GM12878 (cell line): ENCODE results near the gene SCAMP5. TPM values are rescaled to one million over a fixed set of nuclear protein-coding genes. Genes with fewer than 3 reads are reported as not detected.

Experiments
- ATAC-seq: fragments of 200-7000 bp; cut with Tn5 transposase; 3 replicates; pipeline ENCODE4 v1.9.1; 2020; ENCODE audit warnings: mild to moderate bottlenecking, moderate library complexity
- BruUV-seq: library from RNA; stranded (reverse); fragments of 400-500 nt; replicated peaks from 2 replicates; lab custom pipeline; 2021; lab: Mats Ljungman, UMichigan
- CTCF ChIA-PET: fragments of 300-600 bp; sonication (Branson Sonifier 250); formaldehyde crosslinking; extraction: SDS; loops from one replicate; lab custom pipeline; 2021; ENCODE audit warnings: inconsistent platforms; lab: Yijun Ruan, JAX
- POLR2A ChIA-PET: fragments of 350-600 bp; formaldehyde crosslinking; extraction: SDS; loops from one replicate; lab custom pipeline; 2021; ENCODE audit warnings: inconsistent platforms; lab: Charles Lee
- RAD21 ChIA-PET: fragments of 300-600 bp; sonication (Branson Sonifier 250); formaldehyde crosslinking; loops from one replicate; lab custom pipeline; 2023; ENCODE audit warnings: antibody characterized with exemption; ENCODE audit not compliant: unreplicated experiment; lab: Charles Lee
- SMC1A ChIA-PET: fragments of 300-600 bp; sonication (Branson Sonifier 250); formaldehyde crosslinking; loops from one replicate; lab custom pipeline; 2023; ENCODE audit not compliant: unreplicated experiment, uncharacterized antibody; lab: Charles Lee
- DNase-seq: peaks from one replicate; pipeline ENCODE4 v3.0.0-alpha.2; 2011; ENCODE audit warnings: low read depth, low spot score
- FAIRE-seq: peaks from 3 replicates; lab custom pipeline; 2011; peaks lifted over from hg19 to GRCh38; lab: Jason Lieb, UNC
- H2AFZ ChIP-seq: 2 replicates; pipeline ENCODE4 v1.6.0; 2011; ENCODE audit warnings: low read depth, low read length, control low read depth; ENCODE audit not compliant: control insufficient read depth
- H3K27ac ChIP-seq: 2 replicates; pipeline ENCODE4 v1.5.1; 2011; ENCODE audit warnings: control low read depth; ENCODE audit not compliant: control insufficient read depth, insufficient read depth
- H3K27me3 ChIP-seq, 2 experiments: replicated peaks in 1 of 2; 2 replicates each; pipeline versions ENCODE4 v1.6.0 to v1.6.1; 2011; ENCODE audit warnings: low read length in 1 of 2; ENCODE audit not compliant: control insufficient read depth in 2 of 2, insufficient read depth in 2 of 2
- H3K36me3 ChIP-seq, 2 experiments: 2 replicates each; pipeline ENCODE4 v1.5.1; 2011; ENCODE audit warnings: low read length in 1 of 2; ENCODE audit not compliant: control insufficient read depth in 2 of 2, insufficient read depth in 2 of 2
- H3K4me1 ChIP-seq: 2 replicates; pipeline ENCODE4 v1.6.1; 2011; ENCODE audit warnings: mild to moderate bottlenecking, low read length, moderate library complexity, mixed read lengths; ENCODE audit not compliant: control insufficient read depth, insufficient read depth
- H3K4me2 ChIP-seq: 2 replicates; pipeline ENCODE4 v1.6.0; 2011; ENCODE audit warnings: control low read depth; ENCODE audit not compliant: control insufficient read depth, insufficient read depth
- H3K4me3 ChIP-seq: fragments of 200-600 bp; sonication (generic); 2 replicates; pipeline ENCODE4 v1.5.1; 2016
- H3K79me2 ChIP-seq: 2 replicates; pipeline ENCODE4 v1.6.0; 2011; ENCODE audit warnings: low read length; ENCODE audit not compliant: control insufficient read depth, insufficient read depth
- H3K9ac ChIP-seq: 2 replicates; pipeline ENCODE4 v1.8.0; 2011; ENCODE audit warnings: low read length, control low read depth, mixed read lengths; ENCODE audit not compliant: control insufficient read depth, insufficient read depth
- H3K9me3 ChIP-seq: replicated peaks from 3 replicates; pipeline ENCODE4 v1.5.1; 2011; ENCODE audit warnings: mild to moderate bottlenecking, low read length; ENCODE audit not compliant: control insufficient read depth, insufficient read depth
- H4K20me1 ChIP-seq: 2 replicates; pipeline ENCODE4 v1.6.0; 2011; ENCODE audit not compliant: control insufficient read depth, insufficient read depth
- BACH1 ChIP-seq: fragments of 450-650 bp; IDR thresholded peaks from 2 replicates; pipeline ENCODE4 v1.6.1; 2017; ENCODE audit warnings: mild to moderate bottlenecking, borderline replicate concordance
- BHLHE40 ChIP-seq, 2 experiments: fragments of 450-650 bp in 1 of 2; IDR thresholded peaks; 2 replicates each; pipeline ENCODE4 v1.6.1; 2011 to 2017; ENCODE audit warnings: low read depth in 2 of 2, borderline replicate concordance in 1 of 2, improper control_type of control experiment in 1 of 2, low read length in 1 of 2, mild to moderate bottlenecking in 1 of 2
- E2F4 ChIP-seq: IDR thresholded peaks from 2 replicates; pipeline ENCODE4 v1.6.1; 2012; ENCODE audit warnings: low read depth, low read length, improper control_type of control experiment
- EED ChIP-seq: sonication (generic); IDR thresholded peaks from 2 replicates; pipeline ENCODE4 v1.6.1; 2016; ENCODE audit warnings: antibody characterized with exemption, low read depth
- FOXK2 ChIP-seq: fragments of 450-650 bp; IDR thresholded peaks from 2 replicates; pipeline ENCODE4 v1.6.1; 2017; ENCODE audit warnings: mild to moderate bottlenecking, moderate library complexity
- HDAC2 ChIP-seq: fragments of 200-600 bp; sonication (generic); IDR thresholded peaks from 2 replicates; pipeline ENCODE4 v1.6.1; 2017
- JUNB ChIP-seq: IDR thresholded peaks from 2 replicates; pipeline ENCODE4 v1.6.1; 2016; ENCODE audit warnings: antibody characterized with exemption, mild to moderate bottlenecking
- MXI1 ChIP-seq: fragments of 150-350 bp; IDR thresholded peaks from 2 replicates; pipeline ENCODE4 v1.6.1; 2011; ENCODE audit warnings: low read depth, mild to moderate bottlenecking, inconsistent platforms, low read length, improper control_type of control experiment
- NFXL1 ChIP-seq: fragments of 450-650 bp; IDR thresholded peaks from 2 replicates; pipeline ENCODE4 v1.6.1; 2017; ENCODE audit warnings: antibody characterized with exemption, mild to moderate bottlenecking, borderline replicate concordance
- NR2F1 ChIP-seq: fragments of 450-650 bp; conservative IDR thresholded peaks from 2 replicates; pipeline ENCODE4 v1.6.1; 2017; ENCODE audit warnings: mild to moderate bottlenecking
- RAD51 ChIP-seq: fragments of 450-650 bp; IDR thresholded peaks from 2 replicates; pipeline ENCODE4 v1.6.1; 2016; ENCODE audit warnings: moderate library complexity, mild to moderate bottlenecking, inconsistent platforms
- RELA ChIP-seq: fragments of 450-650 bp; IDR thresholded peaks from 2 replicates; pipeline ENCODE4 v1.8.0; 2014; ENCODE audit warnings: borderline replicate concordance; ENCODE audit not compliant: partially characterized antibody
- SMAD1 ChIP-seq: fragments of 450-650 bp; IDR thresholded peaks from 2 replicates; pipeline ENCODE4 v1.6.1; 2018; ENCODE audit warnings: mild to moderate bottlenecking, low read depth; ENCODE audit not compliant: partially characterized antibody
- WRNIP1 ChIP-seq: IDR thresholded peaks from 2 replicates; pipeline ENCODE4 v1.6.1; 2011; ENCODE audit warnings: low read depth, low read length, improper control_type of control experiment, borderline replicate concordance
- ZNF217 ChIP-seq: fragments of 450-650 bp; IDR thresholded peaks from 2 replicates; pipeline ENCODE4 v1.6.1; 2017; ENCODE audit warnings: antibody characterized with exemption, mild to moderate bottlenecking
- in situ Hi-C: fragments of 300-500 bp; cut with MboI; formaldehyde crosslinking; loops from 9 replicates; pipeline ENCODE4 v1.14.3; 2018; ENCODE audit warnings: mixed read lengths
- intact Hi-C: fragments of 100-400 bp; cut with micrococcal nuclease; formaldehyde crosslinking; loops from one replicate; pipeline ENCODE4 v1.14.2; 2022; ENCODE audit not compliant: unreplicated experiment
- polyA plus RNA-seq, 11 experiments: library from polyadenylated mRNA; depleted of rRNA in 4 of 11; unstranded in 6 of 11; stranded (reverse) in 5 of 11; fragments of >200 nt; fragmentation: Nextera tagmentation in 4 of 11; fragmentation: Illumina TruSeq in 1 of 11; extraction: Ambion mirVana in 4 of 11; extraction: Trizol in 1 of 11; gene quantifications; 1 replicate in 1 of 11; 2 replicates in 10 of 11; pipeline versions ENCODE4 v1.2.1 to v1.2.3, GENCODE V29; 2011 to 2016; ENCODE audit warnings: inconsistent platforms in 2 of 11, missing spikeins in 2 of 11, low read depth in 1 of 11
- total RNA-seq, 4 experiments: library from RNA; depleted of rRNA in 3 of 4; stranded (reverse); fragments of >200 nt in 3 of 4; fragmentation: Illumina TruSeq in 1 of 4; extraction: Trizol in 1 of 4; gene quantifications; 2 replicates each; pipeline versions ENCODE4 v1.2.1 to v1.2.3, GENCODE V29; 2013 to 2021
- TF ChIP-seq, protein P1 (sequence below): IDR thresholded peaks from 2 replicates; pipeline ENCODE4 v1.6.1; 2012; ENCODE audit warnings: low read length, inconsistent platforms
- TF ChIP-seq, protein P2 (sequence below): fragments of 450-650 bp; IDR thresholded peaks from 2 replicates; pipeline ENCODE4 v1.6.1; 2017; ENCODE audit warnings: low read depth, mild to moderate bottlenecking, moderate library complexity
- TF ChIP-seq, protein P3 (sequence below): IDR thresholded peaks from 2 replicates; pipeline ENCODE4 v1.6.1; 2012; ENCODE audit warnings: mild to moderate bottlenecking, low read depth, low read length

Gene SCAMP5
- total and polyA plus RNA-seq, 10 of the 15 experiments (the other 5 are each of a cell fraction or from before 2014, with no cell fraction given): 1.6 to 41.6 (median 16.9) TPM

DNA sequence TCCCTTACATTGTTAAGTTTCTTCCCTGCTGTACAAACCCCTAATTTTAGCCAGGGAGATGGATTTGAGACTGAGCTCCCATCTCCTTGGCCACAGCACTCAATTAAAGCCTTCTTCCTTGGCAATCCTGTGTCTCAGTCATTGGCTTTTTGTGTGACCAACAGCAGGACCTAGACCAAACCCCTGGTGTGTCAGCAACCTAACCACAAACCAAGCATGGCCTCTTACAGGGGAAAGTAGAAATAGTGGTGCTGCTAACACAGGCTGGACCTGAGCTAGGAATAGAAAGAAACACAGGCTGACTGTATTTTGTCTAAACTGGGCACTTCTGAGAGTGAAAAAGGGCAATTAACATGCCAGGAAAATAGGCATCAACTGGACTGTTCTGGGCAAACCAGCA lies 65.9 kb downstream of the SCAMP5 start:
- FAIRE-seq: peak; percentile 56
- ATAC-seq: peak; percentile 90
- ChIA-PET POLR2A (interaction anchor here (0.8 to 1.9 kb wide), 4 partner anchors 17 to 140 kb away, joined by 3 to 6 read pairs (median 4); partner anchors contain the start of gene C15orf39), CTCF (interaction anchor here (1.1 to 2.3 kb wide), 4 partner anchors 11 to 69 kb away, joined by 3 to 9 read pairs (median 4); no protein-coding TSS in a partner anchor), SMC1A (interaction anchor here (0.6 to 1.4 kb wide), 6 partner anchors 8 to 143 kb away, joined by 3 to 4 read pairs (median 3); no protein-coding TSS in a partner anchor), RAD21 (interaction anchor here (0.6 to 1.8 kb wide), 7 partner anchors 9 to 46 kb away, joined by 3 to 15 read pairs (median 3); no protein-coding TSS in a partner anchor)
- peaks cover 35% of the 10 kb centered on the region for H3K4me1 ChIP-seq
- H3K4me3 ChIP-seq: no peak overlapping the region
- peak overlapping the region; percentile 48; the same call in 1 of the 2 replicates for H3K9ac ChIP-seq
- BruUV-seq: no TSS peak
- intact Hi-C loops (no loop called here), in situ Hi-C loops (no loop called here)
- H3K36me3 ChIP-seq: no peaks in the 10 kb centered on the region; a peak in 1 of 4 replicates
- DNase-seq: peak; percentile 66
- H3K79me2 ChIP-seq: no peaks in the 10 kb centered on the region
- H3K9me3 ChIP-seq: no peaks in the 10 kb centered on the region; the same call in 2 of the 3 replicates
- H3K27me3 ChIP-seq: no peaks in the 10 kb centered on the region
- H4K20me1 ChIP-seq: no peaks in the 10 kb centered on the region
- H2AFZ ChIP-seq: no peak overlapping the region
- H3K4me2 ChIP-seq: peak overlapping the region; percentile 91
- H3K27ac ChIP-seq: peak overlapping the region; percentile 79
- TF ChIP-seq NFXL1: no peak
- TF ChIP-seq, protein P1, sequence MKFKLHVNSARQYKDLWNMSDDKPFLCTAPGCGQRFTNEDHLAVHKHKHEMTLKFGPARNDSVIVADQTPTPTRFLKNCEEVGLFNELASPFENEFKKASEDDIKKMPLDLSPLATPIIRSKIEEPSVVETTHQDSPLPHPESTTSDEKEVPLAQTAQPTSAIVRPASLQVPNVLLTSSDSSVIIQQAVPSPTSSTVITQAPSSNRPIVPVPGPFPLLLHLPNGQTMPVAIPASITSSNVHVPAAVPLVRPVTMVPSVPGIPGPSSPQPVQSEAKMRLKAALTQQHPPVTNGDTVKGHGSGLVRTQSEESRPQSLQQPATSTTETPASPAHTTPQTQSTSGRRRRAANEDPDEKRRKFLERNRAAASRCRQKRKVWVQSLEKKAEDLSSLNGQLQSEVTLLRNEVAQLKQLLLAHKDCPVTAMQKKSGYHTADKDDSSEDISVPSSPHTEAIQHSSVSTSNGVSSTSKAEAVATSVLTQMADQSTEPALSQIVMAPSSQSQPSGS: no peak; the same call in 1 of the 2 replicates
- TF ChIP-seq HDAC2: no peak
- TF ChIP-seq EED: peak; percentile 76
- TF ChIP-seq MXI1: no peak
- TF ChIP-seq, protein P2, sequence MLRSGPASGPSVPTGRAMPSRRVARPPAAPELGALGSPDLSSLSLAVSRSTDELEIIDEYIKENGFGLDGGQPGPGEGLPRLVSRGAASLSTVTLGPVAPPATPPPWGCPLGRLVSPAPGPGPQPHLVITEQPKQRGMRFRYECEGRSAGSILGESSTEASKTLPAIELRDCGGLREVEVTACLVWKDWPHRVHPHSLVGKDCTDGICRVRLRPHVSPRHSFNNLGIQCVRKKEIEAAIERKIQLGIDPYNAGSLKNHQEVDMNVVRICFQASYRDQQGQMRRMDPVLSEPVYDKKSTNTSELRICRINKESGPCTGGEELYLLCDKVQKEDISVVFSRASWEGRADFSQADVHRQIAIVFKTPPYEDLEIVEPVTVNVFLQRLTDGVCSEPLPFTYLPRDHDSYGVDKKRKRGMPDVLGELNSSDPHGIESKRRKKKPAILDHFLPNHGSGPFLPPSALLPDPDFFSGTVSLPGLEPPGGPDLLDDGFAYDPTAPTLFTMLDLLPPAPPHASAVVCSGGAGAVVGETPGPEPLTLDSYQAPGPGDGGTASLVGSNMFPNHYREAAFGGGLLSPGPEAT: peak; percentile 41; the same call in 1 of the 2 replicates
- no peak for TF ChIP-seq JUNB
- no peak for TF ChIP-seq FOXK2
- TF ChIP-seq BACH1: peak; percentile 36; the same call in 1 of the 2 replicates
- TF ChIP-seq E2F4: no peak
- no peak for TF ChIP-seq ZNF217
- no peak for TF ChIP-seq SMAD1
- TF ChIP-seq, protein P3, sequence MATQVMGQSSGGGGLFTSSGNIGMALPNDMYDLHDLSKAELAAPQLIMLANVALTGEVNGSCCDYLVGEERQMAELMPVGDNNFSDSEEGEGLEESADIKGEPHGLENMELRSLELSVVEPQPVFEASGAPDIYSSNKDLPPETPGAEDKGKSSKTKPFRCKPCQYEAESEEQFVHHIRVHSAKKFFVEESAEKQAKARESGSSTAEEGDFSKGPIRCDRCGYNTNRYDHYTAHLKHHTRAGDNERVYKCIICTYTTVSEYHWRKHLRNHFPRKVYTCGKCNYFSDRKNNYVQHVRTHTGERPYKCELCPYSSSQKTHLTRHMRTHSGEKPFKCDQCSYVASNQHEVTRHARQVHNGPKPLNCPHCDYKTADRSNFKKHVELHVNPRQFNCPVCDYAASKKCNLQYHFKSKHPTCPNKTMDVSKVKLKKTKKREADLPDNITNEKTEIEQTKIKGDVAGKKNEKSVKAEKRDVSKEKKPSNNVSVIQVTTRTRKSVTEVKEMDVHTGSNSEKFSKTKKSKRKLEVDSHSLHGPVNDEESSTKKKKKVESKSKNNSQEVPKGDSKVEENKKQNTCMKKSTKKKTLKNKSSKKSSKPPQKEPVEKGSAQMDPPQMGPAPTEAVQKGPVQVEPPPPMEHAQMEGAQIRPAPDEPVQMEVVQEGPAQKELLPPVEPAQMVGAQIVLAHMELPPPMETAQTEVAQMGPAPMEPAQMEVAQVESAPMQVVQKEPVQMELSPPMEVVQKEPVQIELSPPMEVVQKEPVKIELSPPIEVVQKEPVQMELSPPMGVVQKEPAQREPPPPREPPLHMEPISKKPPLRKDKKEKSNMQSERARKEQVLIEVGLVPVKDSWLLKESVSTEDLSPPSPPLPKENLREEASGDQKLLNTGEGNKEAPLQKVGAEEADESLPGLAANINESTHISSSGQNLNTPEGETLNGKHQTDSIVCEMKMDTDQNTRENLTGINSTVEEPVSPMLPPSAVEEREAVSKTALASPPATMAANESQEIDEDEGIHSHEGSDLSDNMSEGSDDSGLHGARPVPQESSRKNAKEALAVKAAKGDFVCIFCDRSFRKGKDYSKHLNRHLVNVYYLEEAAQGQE: no peak
- TF ChIP-seq BHLHE40 (IDR thresholded peaks at IDR 0.05; ENCODE audit: borderline replicate concordance in 1 of 2, low read depth in 2 of 2, low read length in 1 of 2): peak in 1 of 2 experiments; percentile 42; a peak in 1 of 4 replicates
- no peak for TF ChIP-seq RELA
- TF ChIP-seq NR2F1: no peak
- no peak for TF ChIP-seq WRNIP1
- TF ChIP-seq RAD51: no peak
